Gastrocnemius medialis (tissue), 4 donors: Measurements from ENCODE around the gene CDK17. TPM values are rescaled to one million over a fixed set of nuclear protein-coding genes. Genes with fewer than 3 reads are reported as not detected.

ENCODE experiments used
- ATAC-seq, 2 donors: fragments of 150-250 bp; one replicate each; pipeline ENCODE4 v1.9.1; 2016
- DNase-seq, 2 donors: peaks; one replicate each; pipeline ENCODE4 v3.0.0-alpha.2; 2019
- H3K27ac ChIP-seq, 4 donors: fragments of 200-600 bp; sonication (generic); 1 replicate in 1 of 4; 2 replicates in 3 of 4; pipeline ENCODE4 v1.5.1; 2016 to 2018; ENCODE audit warnings: mild to moderate bottlenecking in 2 of 4, moderate library complexity in 1 of 4
- H3K27me3 ChIP-seq, 3 donors: fragments of 200-600 bp; sonication (generic) in 2 of 3; 1 replicate in 1 of 3; 2 replicates in 2 of 3; pipeline versions ENCODE4 v1.5.1 to v1.6.0; 2016 to 2019; ENCODE audit warnings: mild to moderate bottlenecking in 1 of 3, moderate library complexity in 1 of 3
- H3K36me3 ChIP-seq, 2 donors: fragments of 200-600 bp; sonication (generic) in 1 of 2; one replicate each; pipeline ENCODE4 v1.5.1; 2017 to 2018
- H3K4me1 ChIP-seq, 2 donors: fragments of 200-600 bp; sonication (generic) in 1 of 2; one replicate each; pipeline ENCODE4 v1.5.1; 2016 to 2017; ENCODE audit warnings: mild to moderate bottlenecking in 2 of 2
- H3K4me3 ChIP-seq, 4 donors: fragments of 200-600 bp; sonication (generic) in 3 of 4; 1 replicate in 1 of 4; 2 replicates in 3 of 4; pipeline ENCODE4 v1.5.1; 2016 to 2019; ENCODE audit warnings: mild to moderate bottlenecking in 2 of 4
- H3K9me3 ChIP-seq, 3 donors: fragments of 200-600 bp; sonication (generic) in 2 of 3; 1 replicate in 1 of 3; 2 replicates in 2 of 3; pipeline ENCODE4 v1.5.1; 2016 to 2019
- POLR2A ChIP-seq, 2 donors: fragments of 450-650 bp; IDR thresholded peaks; one replicate each; pipeline ENCODE4 v1.6.1; 2017; ENCODE audit warnings: antibody characterized with exemption in 2 of 2, mild to moderate bottlenecking in 2 of 2, moderate library complexity in 2 of 2
- in situ Hi-C, 4 donors: fragments of 200-750 bp; cut with MboI; loops; one replicate each; pipeline versions ENCODE4 v1.15.0 to v1.8.0; 2017; ENCODE audit warnings: low sequenced_read_pairs in 4 of 4
- intact Hi-C: fragments of 100-400 bp; cut with DNase I; formaldehyde crosslinking; loops from one replicate; pipeline ENCODE4 v1.15.1; 2023; ENCODE audit warnings: low total_unique reads
- total RNA-seq, 4 donors: library from RNA; depleted of rRNA; stranded (reverse); fragments of >200 nt; gene quantifications; one replicate each; pipeline versions ENCODE4 v1.1.0 to v1.2.3, GENCODE V29; 2016
- TF ChIP-seq, protein P1 (sequence below), 5 experiments: fragments of 450-650 bp in 3 of 5; fragments of 200-600 bp in 2 of 5; sonication (generic) in 2 of 5; IDR thresholded peaks in 4 of 5; conservative IDR thresholded peaks in 1 of 5; 1 replicate in 4 of 5; 2 replicates in 1 of 5; pipeline ENCODE4 v1.5.1; 2016 to 2019; ENCODE audit warnings: antibody characterized with exemption in 5 of 5, mild to moderate bottlenecking in 3 of 5, moderate library complexity in 3 of 5

The CDK17 gene
- total RNA-seq, 4 donors from 2014 or later: 10.9 to 25.1 (median 20.9) TPM

- no peak overlapping the region for H3K4me3 ChIP-seq
- H3K27me3 ChIP-seq: no peaks in the 10 kb centered on the region
- ATAC-seq: no peak
- intact Hi-C loops (no loop called here), in situ Hi-C loops (no loop called here)
- no peaks in the 10 kb centered on the region for H3K4me1 ChIP-seq
- no peaks in the 10 kb centered on the region for H3K9me3 ChIP-seq
- H3K27ac ChIP-seq: no peak overlapping the region
- no peak for DNase-seq
- peaks cover 0 to 25% of the 10 kb centered on the region in 2 donors for H3K36me3 ChIP-seq
- TF ChIP-seq, protein P1, sequence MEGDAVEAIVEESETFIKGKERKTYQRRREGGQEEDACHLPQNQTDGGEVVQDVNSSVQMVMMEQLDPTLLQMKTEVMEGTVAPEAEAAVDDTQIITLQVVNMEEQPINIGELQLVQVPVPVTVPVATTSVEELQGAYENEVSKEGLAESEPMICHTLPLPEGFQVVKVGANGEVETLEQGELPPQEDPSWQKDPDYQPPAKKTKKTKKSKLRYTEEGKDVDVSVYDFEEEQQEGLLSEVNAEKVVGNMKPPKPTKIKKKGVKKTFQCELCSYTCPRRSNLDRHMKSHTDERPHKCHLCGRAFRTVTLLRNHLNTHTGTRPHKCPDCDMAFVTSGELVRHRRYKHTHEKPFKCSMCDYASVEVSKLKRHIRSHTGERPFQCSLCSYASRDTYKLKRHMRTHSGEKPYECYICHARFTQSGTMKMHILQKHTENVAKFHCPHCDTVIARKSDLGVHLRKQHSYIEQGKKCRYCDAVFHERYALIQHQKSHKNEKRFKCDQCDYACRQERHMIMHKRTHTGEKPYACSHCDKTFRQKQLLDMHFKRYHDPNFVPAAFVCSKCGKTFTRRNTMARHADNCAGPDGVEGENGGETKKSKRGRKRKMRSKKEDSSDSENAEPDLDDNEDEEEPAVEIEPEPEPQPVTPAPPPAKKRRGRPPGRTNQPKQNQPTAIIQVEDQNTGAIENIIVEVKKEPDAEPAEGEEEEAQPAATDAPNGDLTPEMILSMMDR (IDR thresholded peaks at IDR 0.05 in 4 of 5, conservative IDR thresholded peaks at IDR 0.05 in 1 of 5): no peak
- TF ChIP-seq POLR2A (IDR thresholded peaks at IDR 0.05): no peak
Measured at GRCh38 chr12:96274331-96274730, 125.9 kb downstream of the CDK17 start.

- H3K27me3 ChIP-seq: no peaks in the 10 kb centered on the region
- intact Hi-C loops: no loop called here
- peaks cover 0 to 10% of the 10 kb centered on the region in 2 donors for H3K36me3 ChIP-seq
- TF ChIP-seq POLR2A (IDR thresholded peaks at IDR 0.05): no peak
- TF ChIP-seq, protein P1 (IDR thresholded peaks at IDR 0.05 in 4 of 5, conservative IDR thresholded peaks at IDR 0.05 in 1 of 5): no peak
- DNase-seq (no peak), ATAC-seq (no peak)
- no peaks in the 10 kb centered on the region for H3K9me3 ChIP-seq
- no peaks in the 10 kb centered on the region for H3K4me1 ChIP-seq
- H3K27ac ChIP-seq: no peak overlapping the region
- H3K4me3 ChIP-seq: no peak overlapping the region
- in situ Hi-C loops: no loop called here
Measured at GRCh38 chr12:96271469-96272199, 128.6 kb downstream of the CDK17 start.

GRCh38 chr12:96266238-96266637, 134.0 kb downstream of the CDK17 start:
- ATAC-seq: no peak
- Histone ChIP-seq H3K4me1 (no peaks in the 10 kb centered on the region), H3K9me3 (no peaks in the 10 kb centered on the region), H3K4me3 (no peak overlapping the region), H3K27me3 (no peaks in the 10 kb centered on the region), H3K36me3 (peaks cover 0 to 5% of the 10 kb centered on the region in 2 donors), H3K27ac (no peak overlapping the region)
- intact Hi-C loops: no loop called here
- in situ Hi-C loops: no loop called here
- no peak for DNase-seq
- TF ChIP-seq, protein P1 (IDR thresholded peaks at IDR 0.05 in 4 of 5, conservative IDR thresholded peaks at IDR 0.05 in 1 of 5): no peak
- TF ChIP-seq POLR2A (IDR thresholded peaks at IDR 0.05): no peak

DNA sequence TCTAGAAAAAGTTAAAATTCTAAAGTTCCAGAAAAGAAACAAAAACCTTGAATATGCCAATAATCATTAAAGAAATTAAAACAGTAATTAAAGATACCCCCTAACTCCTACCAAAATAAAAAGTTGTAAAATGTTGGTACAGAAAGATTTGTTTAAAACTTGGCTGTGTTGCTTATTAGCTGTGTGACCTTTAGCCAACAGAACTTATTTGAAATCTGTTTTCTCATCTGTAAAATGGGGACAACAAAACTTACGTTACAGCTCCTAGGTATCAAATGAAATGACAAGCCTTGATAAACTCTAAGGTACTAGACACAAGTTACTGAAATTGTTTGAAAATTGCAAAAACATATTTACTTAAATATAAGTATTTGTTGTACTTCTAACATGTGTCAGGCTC, 134.4 kb downstream of the CDK17 start:
- Histone ChIP-seq H3K36me3 (peaks cover 0 to 9% of the 10 kb centered on the region in 2 donors), H3K27ac (no peak overlapping the region), H3K4me1 (no peaks in the 10 kb centered on the region), H3K4me3 (no peak overlapping the region), H3K27me3 (no peaks in the 10 kb centered on the region), H3K9me3 (no peaks in the 10 kb centered on the region)
- in situ Hi-C loops (no loop called here), intact Hi-C loops (no loop called here)
- DNase-seq: no peak
- TF ChIP-seq POLR2A (IDR thresholded peaks at IDR 0.05): no peak
- TF ChIP-seq, protein P1 (IDR thresholded peaks at IDR 0.05 in 4 of 5, conservative IDR thresholded peaks at IDR 0.05 in 1 of 5): no peak
- ATAC-seq: no peak
